ENCODE results near the gene SV2B. TPM values are rescaled to one million over a fixed set of nuclear protein-coding genes. Genes with fewer than 3 reads are reported as not detected.

SV2B gene
- total RNA-seq, 1 experiment from 2014 or later: not detected

DNA sequence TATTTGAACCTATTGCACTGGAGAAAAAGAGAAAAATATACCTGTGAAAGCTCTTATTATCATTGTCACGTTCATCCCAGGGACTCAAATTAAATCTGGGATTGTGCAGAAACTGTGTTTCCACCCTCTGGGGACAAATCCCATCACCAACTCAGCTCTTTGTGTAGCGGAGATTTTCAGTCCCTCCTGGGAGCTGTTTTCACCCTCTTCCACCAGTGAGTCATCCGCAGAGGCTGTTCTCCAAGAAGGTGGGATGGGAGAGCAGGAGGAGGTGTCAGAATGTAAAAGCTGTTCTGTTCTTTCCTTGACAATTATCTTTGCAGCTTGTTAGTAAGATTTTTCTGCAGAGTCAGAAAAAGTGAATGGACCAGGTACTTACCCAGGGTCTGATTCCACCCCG, 28.0 kb downstream of the SV2B start (continued):
- TF ChIP-seq, protein P1, sequence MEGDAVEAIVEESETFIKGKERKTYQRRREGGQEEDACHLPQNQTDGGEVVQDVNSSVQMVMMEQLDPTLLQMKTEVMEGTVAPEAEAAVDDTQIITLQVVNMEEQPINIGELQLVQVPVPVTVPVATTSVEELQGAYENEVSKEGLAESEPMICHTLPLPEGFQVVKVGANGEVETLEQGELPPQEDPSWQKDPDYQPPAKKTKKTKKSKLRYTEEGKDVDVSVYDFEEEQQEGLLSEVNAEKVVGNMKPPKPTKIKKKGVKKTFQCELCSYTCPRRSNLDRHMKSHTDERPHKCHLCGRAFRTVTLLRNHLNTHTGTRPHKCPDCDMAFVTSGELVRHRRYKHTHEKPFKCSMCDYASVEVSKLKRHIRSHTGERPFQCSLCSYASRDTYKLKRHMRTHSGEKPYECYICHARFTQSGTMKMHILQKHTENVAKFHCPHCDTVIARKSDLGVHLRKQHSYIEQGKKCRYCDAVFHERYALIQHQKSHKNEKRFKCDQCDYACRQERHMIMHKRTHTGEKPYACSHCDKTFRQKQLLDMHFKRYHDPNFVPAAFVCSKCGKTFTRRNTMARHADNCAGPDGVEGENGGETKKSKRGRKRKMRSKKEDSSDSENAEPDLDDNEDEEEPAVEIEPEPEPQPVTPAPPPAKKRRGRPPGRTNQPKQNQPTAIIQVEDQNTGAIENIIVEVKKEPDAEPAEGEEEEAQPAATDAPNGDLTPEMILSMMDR (IDR thresholded peaks at IDR 0.05 in 2 of 3, conservative IDR thresholded peaks at IDR 0.05 in 1 of 3; ENCODE audit: borderline replicate concordance in 1 of 3, insufficient read depth in 1 of 3, low read depth in 2 of 3, low read length in 2 of 3): no peak
- TF ChIP-seq FOSL1 (IDR thresholded peaks at IDR 0.05; ENCODE audit: low read depth): no peak
- no peak for TF ChIP-seq POLR2AphosphoS5 (IDR thresholded peaks at IDR 0.05; ENCODE audit: low read depth, low read length)
- TF ChIP-seq TCF7L2 (IDR thresholded peaks at IDR 0.05; ENCODE audit: borderline replicate concordance, extremely low read depth, insufficient read depth, insufficient read length): no peak

DNA sequence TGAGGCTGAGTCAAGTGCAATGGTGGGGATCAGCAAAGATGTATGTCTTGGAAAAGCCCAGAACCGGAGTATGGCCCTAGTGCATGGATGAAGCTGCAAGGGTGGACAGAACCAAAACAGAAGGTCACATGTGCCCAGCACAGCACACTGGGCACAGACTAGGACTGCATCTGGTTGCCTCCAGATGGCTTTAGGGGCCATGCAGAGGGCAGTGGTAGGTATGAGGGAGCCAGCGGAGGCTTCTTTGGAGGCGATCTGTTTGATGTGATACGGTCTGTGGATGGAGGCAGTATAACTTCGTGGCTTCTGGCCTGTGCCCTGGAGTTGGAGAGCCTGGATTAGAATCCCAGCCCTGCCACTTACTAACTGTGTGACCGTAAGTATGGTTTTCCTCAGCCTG, 29.4 kb downstream of the SV2B start:
- DNase-seq (ENCODE audit: low read depth, low spot score): no peak
- ChIA-PET POLR2A (no interaction called here), CTCF (no interaction called here), RAD21 (ENCODE audit: low non-redundant PET in 1 of 2, low total read pairs in 2 of 2, uncharacterized antibody in 2 of 2, unreplicated experiment in 2 of 2) (no interaction called here)
- Histone ChIP-seq H3K9ac (ENCODE audit: low read length) (no peak overlapping the region), H3K79me2 (ENCODE audit: insufficient read depth, low read length) (no peaks in the 10 kb centered on the region), H3K36me3 (ENCODE audit: control insufficient read depth in 1 of 2, insufficient read depth in 2 of 2, low read length in 2 of 2) (no peaks in the 10 kb centered on the region), H3K27ac (ENCODE audit: low read depth, low read length) (no peak overlapping the region), H3K4me2 (ENCODE audit: low read length) (no peak overlapping the region), H4K20me1 (ENCODE audit: insufficient read depth) (no peaks in the 10 kb centered on the region), H3K4me1 (ENCODE audit: control insufficient read depth in 1 of 2, insufficient read depth in 2 of 2, low read length in 2 of 2) (no peaks in the 10 kb centered on the region), H3K9me2 (ENCODE audit: insufficient read depth) (no peaks in the 10 kb centered on the region), H3K4me3 (replicated peaks in 1 of 2; ENCODE audit: low read depth in 1 of 2, low read length in 2 of 2) (no peak overlapping the region), H3K9me3 (ENCODE audit: control insufficient read depth in 1 of 2, insufficient read depth in 1 of 2, low read depth in 1 of 2, low read length in 2 of 2) (no peaks in the 10 kb centered on the region), H3K27me3 (ENCODE audit: insufficient read depth, low read length) (peaks cover 40% of the 10 kb centered on the region), H2AFZ (ENCODE audit: low read depth, low read length, poor library complexity, severe bottlenecking) (no peak overlapping the region)
- ATAC-seq: no peak
- intact Hi-C loops (cut with micrococcal nuclease): no loop called here
- TF ChIP-seq ZFX (IDR thresholded peaks at IDR 0.05): no peak
- TF ChIP-seq, protein P2, sequence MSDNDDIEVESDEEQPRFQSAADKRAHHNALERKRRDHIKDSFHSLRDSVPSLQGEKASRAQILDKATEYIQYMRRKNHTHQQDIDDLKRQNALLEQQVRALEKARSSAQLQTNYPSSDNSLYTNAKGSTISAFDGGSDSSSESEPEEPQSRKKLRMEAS (IDR thresholded peaks at IDR 0.05): no peak
- TF ChIP-seq, protein P1 (IDR thresholded peaks at IDR 0.05 in 2 of 3, conservative IDR thresholded peaks at IDR 0.05 in 1 of 3; ENCODE audit: borderline replicate concordance in 1 of 3, insufficient read depth in 1 of 3, low read depth in 2 of 3, low read length in 2 of 3): no peak
- no TSS peak for BruUV-seq (replicated peaks)
